ENCODE data around the gene EBF3.

GRCh38 chr10:130003166-130003565, 39.1 kb upstream of the EBF3 start:
- TF ChIP-seq, protein P1, sequence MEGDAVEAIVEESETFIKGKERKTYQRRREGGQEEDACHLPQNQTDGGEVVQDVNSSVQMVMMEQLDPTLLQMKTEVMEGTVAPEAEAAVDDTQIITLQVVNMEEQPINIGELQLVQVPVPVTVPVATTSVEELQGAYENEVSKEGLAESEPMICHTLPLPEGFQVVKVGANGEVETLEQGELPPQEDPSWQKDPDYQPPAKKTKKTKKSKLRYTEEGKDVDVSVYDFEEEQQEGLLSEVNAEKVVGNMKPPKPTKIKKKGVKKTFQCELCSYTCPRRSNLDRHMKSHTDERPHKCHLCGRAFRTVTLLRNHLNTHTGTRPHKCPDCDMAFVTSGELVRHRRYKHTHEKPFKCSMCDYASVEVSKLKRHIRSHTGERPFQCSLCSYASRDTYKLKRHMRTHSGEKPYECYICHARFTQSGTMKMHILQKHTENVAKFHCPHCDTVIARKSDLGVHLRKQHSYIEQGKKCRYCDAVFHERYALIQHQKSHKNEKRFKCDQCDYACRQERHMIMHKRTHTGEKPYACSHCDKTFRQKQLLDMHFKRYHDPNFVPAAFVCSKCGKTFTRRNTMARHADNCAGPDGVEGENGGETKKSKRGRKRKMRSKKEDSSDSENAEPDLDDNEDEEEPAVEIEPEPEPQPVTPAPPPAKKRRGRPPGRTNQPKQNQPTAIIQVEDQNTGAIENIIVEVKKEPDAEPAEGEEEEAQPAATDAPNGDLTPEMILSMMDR (conservative IDR thresholded peaks at IDR 0.05), result no peak
- TF ChIP-seq EZH2 (IDR thresholded peaks at IDR 0.05; ENCODE audit: low read depth), result no peak

Measured in PC-9 (cell line).